HG03025 (cell line): ENCODE measurements around the gene FOXL3.
"Not testable (repeated sequence)": the region's sequence is repeated elsewhere in the genome, so short reads cannot be mapped to it uniquely, and the experiment has no call there.

Source experiments
- ATAC-seq: cut with Tn5 transposase; IDR thresholded peaks from one replicate; pipeline ENCODE4 v1.9.1; 2021; ENCODE audit warnings: mild to moderate bottlenecking, moderate library complexity; ENCODE audit not compliant: unreplicated experiment, low FRiP score

Gene FOXL3

DNA sequence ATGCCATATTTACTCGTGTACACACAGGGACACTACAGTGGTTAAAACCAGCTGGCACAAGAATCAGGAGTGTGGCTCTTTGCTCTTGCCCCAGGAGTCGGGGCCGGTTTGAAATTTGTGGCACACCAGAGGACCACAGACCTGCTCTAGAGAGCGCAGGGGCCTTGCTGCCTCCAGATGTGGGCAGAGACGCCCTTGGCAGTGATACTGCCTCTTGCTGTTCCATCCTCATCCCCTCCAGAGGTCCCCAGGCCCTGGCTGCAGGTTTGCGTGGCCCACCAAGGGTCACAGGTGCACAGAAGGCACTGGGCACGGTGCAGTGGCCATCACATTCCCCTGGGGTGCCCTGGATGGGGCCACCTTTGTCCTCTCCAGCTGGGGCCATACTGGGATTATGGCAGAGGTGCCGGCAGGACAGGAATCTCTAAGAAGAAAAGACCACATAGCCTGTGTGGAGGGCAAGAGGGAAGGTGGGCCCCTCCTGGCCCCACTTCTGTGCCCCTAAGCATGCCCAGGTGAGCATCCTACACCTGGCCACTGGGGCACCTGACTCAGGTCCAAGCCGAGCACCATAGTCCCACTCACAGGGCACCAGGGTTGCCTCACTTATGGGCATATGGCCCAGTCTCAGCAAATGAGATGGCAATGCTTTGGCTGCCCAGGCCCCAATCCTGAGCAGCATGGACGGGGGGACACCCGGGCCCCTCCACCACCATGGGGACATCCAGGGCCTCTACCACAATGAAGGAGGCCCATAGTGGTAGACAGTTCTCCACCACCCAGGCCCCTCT lies 45.6 kb downstream of the FOXL3 start:
- ATAC-seq: no peak

DNA sequence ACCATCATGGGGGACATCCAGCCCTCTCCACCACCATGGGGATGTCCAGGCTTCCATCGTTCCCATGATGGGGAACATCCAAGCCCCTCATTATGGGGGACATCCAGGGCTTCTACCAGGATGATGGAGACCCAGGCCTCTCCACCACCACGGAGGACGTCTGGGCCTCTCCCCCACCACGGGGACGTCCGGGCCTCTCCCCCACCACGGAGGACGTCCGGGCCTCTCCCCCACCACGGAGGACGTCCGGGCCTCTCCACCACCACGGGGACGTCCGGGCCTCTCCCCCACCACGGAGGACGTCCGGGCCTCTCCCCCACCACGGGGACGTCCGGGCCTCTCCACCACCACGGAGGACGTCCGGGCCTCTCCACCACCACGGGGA lies 46.2 kb downstream of the FOXL3 start:
- ATAC-seq: not testable (repeated sequence)

DNA sequence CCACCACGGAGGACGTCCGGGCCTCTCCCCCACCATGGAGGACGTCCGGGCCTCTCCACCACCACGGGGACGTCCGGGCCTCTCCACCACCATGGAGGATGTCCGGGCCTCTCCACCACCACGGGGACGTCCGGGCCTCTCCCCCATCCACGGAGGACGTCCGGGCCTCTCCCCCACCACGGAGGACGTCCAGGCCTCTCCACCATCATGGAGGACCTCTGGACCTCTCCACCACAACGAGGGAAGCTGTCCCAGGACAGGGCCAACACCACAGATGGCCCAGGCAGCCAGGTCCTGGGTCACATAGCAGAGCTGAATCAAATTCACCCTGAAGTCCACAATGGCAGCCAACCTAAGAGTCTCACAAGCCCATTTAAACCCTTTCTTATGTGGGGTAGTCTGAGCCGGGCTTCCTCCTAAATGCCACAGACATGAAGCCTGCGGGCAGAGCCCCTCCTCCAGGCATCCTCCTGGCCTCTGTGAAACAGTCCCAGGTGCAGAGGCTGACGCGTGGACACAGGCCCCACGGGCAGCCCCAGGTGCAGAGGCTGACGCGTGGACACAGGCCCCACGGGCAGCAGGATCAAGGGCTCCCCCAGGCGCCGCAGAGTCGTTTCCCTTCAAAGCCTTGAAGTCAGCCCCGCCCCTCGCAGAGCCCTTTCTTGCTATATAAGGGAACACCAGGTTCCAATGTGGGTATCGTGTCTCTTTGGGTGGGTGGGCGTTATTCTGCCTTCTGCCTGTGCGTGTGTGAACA lies 47.0 kb downstream of the FOXL3 start:
- ATAC-seq: no peak

DNA sequence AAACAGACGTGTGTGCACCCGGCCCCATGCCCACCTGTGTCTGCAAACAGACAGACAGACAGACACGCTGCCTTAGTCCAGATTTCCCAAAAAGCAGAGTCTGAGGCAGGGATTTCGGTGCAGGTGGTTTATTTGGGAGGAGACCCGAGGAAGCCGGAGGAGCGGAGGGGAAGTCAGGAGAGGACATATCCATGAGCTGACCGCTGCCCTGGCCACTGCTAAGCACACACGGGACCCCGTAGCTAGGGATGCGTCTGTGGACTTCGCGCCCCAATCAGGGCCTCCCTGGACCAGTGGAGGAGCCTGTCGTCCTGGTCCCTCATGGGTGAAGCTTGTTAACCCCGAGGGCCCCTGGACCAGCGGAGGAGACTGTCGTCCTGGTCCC lies 47.6 kb downstream of the FOXL3 start:
- ATAC-seq: no peak

DNA sequence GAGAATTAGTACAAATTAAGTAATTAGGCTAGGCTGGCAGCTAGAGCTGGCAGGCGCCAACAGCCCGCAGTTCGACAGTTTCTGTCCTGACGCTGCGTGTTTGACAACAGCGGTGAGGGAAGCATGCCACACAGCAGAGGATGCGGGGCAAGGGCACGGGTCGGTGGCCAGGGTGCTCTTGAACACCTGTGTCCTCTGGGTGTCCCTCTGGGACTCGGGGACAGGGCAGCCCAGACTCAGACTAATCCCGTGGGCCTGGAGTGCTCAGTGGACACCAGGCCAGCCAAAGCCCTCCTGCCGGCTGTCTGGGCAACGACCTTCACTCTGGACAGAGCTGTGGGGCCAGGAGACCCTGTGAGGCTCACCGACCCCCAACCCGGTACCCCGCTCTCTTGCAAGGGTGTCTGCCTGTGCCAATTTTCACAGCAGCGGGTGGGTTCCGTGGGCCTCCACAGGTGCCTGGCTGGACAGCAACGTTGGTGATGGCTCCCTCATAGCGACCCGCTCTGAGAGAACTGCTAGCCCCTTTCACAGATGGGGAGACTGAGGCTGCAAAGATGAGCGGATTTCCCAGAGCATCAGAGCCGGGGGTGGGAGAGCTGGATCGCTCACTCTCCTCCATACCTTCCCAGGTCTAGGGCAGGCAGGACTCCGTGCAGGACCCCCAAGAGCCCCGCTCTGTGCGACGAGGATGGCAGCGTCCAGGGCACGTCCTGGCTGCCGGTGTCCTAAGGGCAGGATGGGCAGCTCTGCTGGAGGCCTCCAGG lies 48.5 kb downstream of the FOXL3 start:
- ATAC-seq: no peak

- ATAC-seq: no peak
Measured at GRCh38 chr7:339062-339342, 49.0 kb downstream of the FOXL3 start.

DNA sequence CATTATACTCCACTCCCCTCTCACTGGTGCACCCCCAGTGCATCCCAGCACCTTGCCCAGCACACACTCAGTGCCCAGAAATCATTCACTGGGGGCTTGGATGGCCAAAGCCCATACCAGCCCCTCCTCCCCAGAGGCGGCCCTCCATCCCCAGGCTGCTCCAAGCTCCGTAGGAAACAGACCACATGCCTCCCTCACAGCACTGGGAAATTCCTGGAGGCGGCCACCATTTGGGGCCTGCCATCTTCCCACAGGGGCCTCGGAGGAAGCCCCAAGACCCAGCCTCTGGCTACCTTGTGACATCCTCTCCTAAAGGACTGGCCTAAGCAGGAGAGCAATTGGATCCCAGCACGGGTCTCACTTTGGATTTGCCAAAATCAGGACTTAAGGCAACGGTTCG lies 49.7 kb downstream of the FOXL3 start:
- no peak for ATAC-seq

GRCh38 chr7:340200-340937 lies 50.4 kb downstream of the FOXL3 start:
- ATAC-seq: no peak
